Measurements from ENCODE around the gene PAFAH1B1.
"Not testable (repeated sequence)": the region's sequence is repeated elsewhere in the genome, so short reads cannot be mapped to it uniquely, and the experiment has no call there.

PAFAH1B1 gene

GRCh38 chr17:2594722-2595599, 1.5 kb downstream of the PAFAH1B1 start:
- DNase-seq: peak; percentile 43

- peak; percentile 10 for DNase-seq
Measured at GRCh38 chr17:2595716-2596115, 2.3 kb downstream of the PAFAH1B1 start.

GRCh38 chr17:2598166-2598565, 4.7 kb downstream of the PAFAH1B1 start:
- no peak for DNase-seq

- DNase-seq: no peak
Measured at GRCh38 chr17:2602597-2603017, 9.2 kb downstream of the PAFAH1B1 start.

- DNase-seq: no peak
Measured at GRCh38 chr17:2608350-2608913, 15.0 kb downstream of the PAFAH1B1 start.

GRCh38 chr17:2609091-2609490, 15.6 kb downstream of the PAFAH1B1 start:
- no peak for DNase-seq

GRCh38 chr17:2610195-2611175, 17.0 kb downstream of the PAFAH1B1 start:
- DNase-seq: peak; percentile 73

GRCh38 chr17:2611627-2612026, 18.2 kb downstream of the PAFAH1B1 start:
- DNase-seq: no peak

GRCh38 chr17:2612630-2613029, 19.2 kb downstream of the PAFAH1B1 start:
- no peak for DNase-seq

- DNase-seq: no peak
Measured at GRCh38 chr17:2613089-2613808, 19.8 kb downstream of the PAFAH1B1 start.

GRCh38 chr17:2615882-2616281, 22.4 kb downstream of the PAFAH1B1 start:
- DNase-seq: no peak

- peak; percentile 23 for DNase-seq
Measured at GRCh38 chr17:2621241-2621640, 27.8 kb downstream of the PAFAH1B1 start.

GRCh38 chr17:2621951-2622405, 28.5 kb downstream of the PAFAH1B1 start:
- DNase-seq: peak; percentile 74

- DNase-seq: peak; percentile 6
Measured at GRCh38 chr17:2622721-2623301, 29.4 kb downstream of the PAFAH1B1 start.

GRCh38 chr17:2624292-2624731, 30.9 kb downstream of the PAFAH1B1 start:
- peak; percentile 89 for DNase-seq

GRCh38 chr17:2626626-2627219, 33.3 kb downstream of the PAFAH1B1 start:
- DNase-seq: not testable (repeated sequence)

- DNase-seq: peak; percentile 33
Measured at GRCh38 chr17:2628922-2629321, 35.5 kb downstream of the PAFAH1B1 start.

- no peak for DNase-seq
Measured at GRCh38 chr17:2631211-2631610, 37.8 kb downstream of the PAFAH1B1 start.

- DNase-seq: no peak
Measured at GRCh38 chr17:2634361-2634960, 41.0 kb downstream of the PAFAH1B1 start.

- DNase-seq: no peak
Measured at GRCh38 chr17:2635241-2635640, 41.8 kb downstream of the PAFAH1B1 start.

GRCh38 chr17:2635675-2636074, 42.2 kb downstream of the PAFAH1B1 start:
- no peak for DNase-seq

Measured in OCI-M1 (cell line).